Measurements from ENCODE around the gene WBP2.
A peak's percentile ranks its signal among the peaks of the same experiment; 100 is the strongest.
"Not testable (repeated sequence)": the region's sequence is repeated elsewhere in the genome, so short reads cannot be mapped to it uniquely, and the experiment has no call there.

Gene WBP2

DNA sequence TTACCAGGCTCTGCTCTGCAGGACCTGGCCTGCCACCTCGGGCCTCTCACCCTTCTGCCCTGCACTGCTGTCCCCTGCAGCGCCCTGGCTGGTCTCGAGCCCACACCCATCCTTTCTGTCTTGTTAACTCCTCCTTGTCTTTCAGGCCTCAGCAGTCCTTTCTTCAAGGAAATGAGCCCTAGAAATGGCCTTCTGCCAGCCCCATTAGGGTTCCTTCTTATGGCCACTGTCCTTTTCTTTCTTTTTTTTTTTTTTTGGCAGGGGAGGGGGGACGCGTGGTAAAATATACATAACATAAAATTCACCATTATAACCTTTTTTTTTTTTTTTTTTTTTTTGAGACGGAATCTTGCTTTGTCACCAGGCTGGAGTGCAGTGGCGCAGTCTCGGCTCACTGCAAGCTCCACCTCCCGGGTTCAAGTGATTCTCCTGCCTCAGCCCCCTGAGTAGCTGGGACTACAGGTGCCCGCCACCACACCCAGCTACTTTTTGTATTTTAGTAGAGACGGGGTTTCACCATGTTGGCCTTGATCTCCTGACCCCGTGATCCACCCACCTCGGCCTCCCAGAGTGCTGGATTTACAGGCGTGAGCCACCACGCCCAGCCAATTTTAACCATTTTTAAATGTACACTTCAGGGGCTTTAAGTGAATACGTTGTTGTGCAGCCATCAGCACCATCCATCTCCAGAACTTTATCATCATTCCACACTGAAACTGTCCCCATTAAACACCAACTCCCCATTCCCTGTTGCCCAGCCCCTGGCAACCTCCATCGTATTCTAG lies 10.5 kb upstream of the WBP2 start:
- DNase-seq (ENCODE audit: low read depth), result not testable (repeated sequence)

- not testable (repeated sequence) for DNase-seq (ENCODE audit: low read depth)
These were observed 9.8 kb upstream of the WBP2 start for GRCh38 chr17:75864887-75865286.

DNA sequence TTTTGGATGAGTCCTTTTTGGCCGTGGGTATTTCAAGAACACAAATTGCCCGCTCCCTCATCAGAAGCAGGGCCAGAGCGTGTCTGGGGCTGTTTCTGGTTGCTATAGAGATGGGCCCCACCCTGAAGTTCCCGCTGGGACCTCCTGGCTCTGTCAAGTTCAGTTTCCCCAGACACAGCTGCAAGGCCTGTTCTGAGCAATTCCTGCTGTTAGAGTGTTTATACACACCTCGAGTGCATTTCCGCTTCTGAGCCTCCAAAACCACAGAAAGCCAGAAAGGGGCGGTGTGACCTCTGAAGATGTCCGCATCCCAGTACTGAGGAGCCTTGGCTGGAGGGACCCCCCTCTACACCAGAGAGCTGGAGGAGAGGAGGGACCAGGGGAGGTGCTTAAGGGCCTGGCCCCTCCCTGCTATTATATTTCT lies 9.3 kb upstream of the WBP2 start:
- no peak for DNase-seq (ENCODE audit: low read depth)

DNA sequence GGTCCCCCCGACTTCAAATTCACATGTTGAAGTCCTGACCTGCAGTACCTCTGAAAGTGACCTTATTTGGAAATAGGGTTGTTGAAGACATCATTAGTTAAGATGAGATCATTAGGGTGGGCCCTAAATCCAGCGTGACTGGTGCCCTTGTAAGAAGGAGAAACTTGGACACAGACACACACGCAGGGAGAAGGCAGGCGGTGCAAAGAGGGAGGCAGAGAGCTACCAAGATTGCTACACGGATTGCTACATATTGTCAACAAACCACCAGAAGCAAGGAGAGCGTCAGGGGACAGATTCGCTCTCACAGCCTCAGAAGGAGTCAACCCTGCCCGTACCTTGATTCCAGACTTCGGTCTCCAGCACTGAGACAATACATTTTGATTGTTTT lies 6.8 kb upstream of the WBP2 start:
- DNase-seq (ENCODE audit: low read depth), result no peak

DNA sequence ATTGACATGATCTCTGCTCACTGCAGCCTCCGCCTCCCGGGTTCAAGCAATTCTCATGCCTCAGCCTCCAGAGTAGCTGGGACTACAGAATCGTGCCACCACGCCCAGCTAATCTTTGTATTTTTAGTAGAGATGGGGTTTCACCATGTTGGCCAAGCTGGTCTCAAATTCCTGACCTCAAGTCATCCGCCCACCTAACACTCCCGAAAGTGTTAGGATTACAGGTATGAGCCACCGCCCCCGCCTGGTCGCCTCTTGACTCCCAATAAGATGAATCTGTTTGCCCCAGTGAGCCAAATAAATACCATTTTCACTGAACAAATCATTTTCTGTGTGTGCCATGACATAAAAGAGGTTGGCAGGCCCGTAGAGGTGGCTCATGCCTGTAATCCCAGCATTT lies 4.2 kb upstream of the WBP2 start:
- DNase-seq (ENCODE audit: low read depth), result not testable (repeated sequence)

GRCh38 chr17:75856062-75856756 lies 1.1 kb upstream of the WBP2 start:
- no peak for DNase-seq (ENCODE audit: low read depth)

DNA sequence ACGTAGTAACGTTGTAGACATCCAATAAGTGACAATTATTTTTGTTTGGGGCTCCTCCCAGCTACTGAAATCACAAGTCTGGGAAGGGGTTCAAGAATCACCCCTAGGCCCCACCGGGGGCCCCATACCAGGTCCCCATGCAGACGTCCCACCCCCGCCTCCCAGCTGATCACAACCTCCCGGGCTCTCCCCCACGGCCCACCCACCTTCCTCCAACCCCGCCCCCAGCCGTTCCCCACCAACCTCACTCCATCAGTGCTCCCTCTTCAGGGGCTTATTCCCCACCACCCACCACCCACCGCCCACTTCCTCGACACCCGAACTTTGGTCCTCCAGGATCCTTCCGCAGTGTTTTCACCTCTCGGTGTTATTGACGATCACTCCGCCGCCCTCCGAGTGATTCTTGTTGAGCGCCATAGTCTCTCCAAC lies 240 bp downstream of the WBP2 start:
- DNase-seq (ENCODE audit: low read depth), result no peak

DNA sequence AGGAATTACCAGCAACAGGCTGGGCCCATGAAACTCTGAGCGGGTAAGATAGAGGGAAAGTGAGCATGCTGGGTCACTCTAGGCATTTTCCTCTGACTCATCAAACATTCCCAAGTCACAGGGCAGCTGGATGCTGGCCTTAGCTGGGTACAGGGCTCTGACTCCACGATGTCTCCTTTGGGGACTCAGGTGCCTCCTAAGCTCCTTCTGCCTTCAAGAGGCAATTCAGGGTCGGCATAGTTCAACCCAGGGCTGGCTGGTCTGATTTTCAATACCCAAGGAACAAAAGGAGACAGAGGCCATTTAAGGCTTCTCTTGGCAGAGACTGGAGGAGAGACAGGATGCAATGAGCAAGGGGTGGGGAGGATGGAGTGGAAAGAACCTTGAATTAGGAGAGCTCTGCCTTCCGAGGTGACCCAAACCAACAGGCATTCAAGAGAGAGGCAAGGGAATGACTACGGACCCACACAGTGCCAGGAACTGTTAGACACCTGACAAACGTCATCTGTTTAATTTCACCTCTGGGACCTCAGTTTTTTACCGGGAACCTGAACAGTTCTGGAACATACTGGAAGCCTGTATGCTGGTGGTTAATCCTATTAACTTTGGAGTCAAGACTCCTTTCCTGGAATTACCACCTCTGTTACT lies 910 bp downstream of the WBP2 start:
- DNase-seq (ENCODE audit: low read depth), result no peak

DNA sequence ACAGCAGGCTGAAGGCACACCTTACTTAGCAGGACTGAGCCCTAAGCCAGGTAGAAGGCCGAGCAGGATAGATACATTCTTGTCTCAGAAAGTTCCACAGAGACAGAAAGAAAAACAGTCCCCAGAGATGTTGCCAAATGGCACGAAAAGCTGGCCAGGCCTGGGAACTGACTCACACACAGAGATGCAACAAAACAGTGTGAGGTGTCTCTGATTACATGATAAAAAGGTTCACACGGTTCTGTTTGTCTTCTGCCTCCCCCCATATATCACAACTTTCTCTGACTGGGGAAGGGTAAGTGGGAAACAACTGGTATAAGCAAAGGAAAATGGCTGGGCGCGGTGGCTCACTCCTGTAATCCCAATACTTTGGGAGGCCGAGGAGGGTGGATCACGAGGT lies 1.7 kb downstream of the WBP2 start:
- no peak for DNase-seq (ENCODE audit: low read depth)

- DNase-seq (ENCODE audit: low read depth), result not testable (repeated sequence)
These were observed 3.5 kb downstream of the WBP2 start for GRCh38 chr17:75851693-75851991.

DNA sequence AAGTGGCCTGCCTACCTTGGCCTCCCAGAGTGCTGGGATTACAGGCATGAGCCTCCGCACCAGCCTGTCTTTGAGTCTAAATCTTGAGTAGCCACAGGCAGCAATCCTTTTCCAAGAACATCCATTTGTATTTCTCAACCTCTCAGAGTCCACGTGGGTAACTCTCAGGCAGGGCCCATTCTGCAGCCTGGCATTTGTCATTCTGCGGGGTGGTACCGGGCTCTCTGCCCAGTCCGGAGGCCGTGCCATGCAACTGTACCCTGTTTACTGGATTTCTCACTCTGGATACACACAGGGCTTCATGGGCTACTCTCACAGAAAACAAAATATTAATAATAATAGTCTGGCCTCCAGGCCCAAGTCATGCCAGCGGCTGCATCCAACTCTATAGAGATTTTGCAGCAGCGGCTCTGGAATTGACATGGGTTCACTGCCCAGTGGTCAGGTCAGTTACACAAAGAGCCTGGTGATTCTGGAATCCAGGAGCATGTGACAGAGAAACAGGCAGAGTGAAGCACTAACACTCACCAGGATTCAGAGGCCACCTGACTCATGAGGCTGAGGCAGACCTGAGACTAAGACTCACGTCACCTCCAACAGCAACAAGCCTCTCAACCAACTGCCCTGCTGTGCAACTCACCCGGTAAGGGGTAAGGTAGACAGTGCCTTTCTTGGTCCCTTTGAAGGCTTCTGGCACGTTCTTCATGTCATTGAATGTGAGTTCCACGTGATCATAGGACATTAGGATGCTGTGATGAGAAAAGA lies 4.0 kb downstream of the WBP2 start:
- DNase-seq (ENCODE audit: low read depth), result no peak

- no peak for DNase-seq (ENCODE audit: low read depth)
These were observed 5.4 kb downstream of the WBP2 start for GRCh38 chr17:75849724-75850123.

DNA sequence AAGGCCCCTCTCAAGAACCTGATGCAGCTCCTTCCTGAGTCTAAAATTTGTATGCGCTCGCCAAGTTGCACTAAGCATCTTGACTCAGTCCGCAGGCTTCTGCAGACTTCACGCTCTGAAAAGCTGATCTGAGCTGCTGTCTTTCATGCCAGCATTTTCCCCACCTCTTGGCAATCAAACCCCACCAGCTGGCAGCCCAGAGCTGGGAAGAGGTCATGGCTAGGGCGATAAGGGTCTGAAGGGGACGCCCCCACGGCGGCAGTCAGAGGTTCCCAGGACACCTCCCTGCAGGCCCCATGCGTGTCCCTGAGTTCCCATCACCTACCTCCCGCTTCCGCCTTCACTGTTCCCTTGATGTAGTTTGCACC lies 5.9 kb downstream of the WBP2 start:
- no peak for DNase-seq (ENCODE audit: low read depth)

DNA sequence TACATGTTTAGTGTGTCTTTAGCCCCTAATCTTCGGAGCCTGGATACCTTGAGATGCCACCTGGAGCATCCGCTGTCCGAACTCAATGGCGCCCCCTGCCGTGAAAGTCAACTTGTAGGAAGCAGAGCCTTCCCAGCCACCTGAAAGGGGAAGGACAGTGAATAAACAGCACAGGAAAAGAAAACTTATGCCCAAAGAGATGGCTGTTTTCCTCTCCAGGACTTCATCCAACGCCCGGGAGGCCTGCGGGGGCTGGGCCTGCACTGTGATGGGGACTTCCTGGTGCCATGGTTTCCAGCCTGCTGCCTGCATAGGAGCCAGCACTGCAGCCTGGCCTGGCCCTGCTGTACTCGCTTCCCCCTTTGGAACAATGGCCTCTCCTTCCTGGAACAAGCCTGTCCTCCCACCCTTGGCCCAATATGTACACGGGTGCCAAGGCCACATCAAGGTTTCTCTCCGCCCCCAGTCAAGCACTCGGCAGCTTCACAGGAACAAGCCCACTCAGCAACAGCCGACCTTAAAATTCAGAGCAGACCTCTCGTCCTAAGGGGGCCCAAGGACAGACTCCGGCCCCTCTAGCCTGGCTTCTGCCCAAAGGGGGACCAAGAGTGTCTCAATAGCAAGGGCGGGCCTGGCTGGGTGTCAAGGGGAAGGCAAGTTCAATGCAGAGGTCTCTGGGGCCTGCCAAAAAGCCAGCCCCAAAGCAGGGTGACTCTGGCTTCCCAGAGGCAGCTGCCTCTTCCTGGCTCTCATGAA lies 6.4 kb downstream of the WBP2 start:
- DNase-seq (ENCODE audit: low read depth), result peak; percentile 77

DNA sequence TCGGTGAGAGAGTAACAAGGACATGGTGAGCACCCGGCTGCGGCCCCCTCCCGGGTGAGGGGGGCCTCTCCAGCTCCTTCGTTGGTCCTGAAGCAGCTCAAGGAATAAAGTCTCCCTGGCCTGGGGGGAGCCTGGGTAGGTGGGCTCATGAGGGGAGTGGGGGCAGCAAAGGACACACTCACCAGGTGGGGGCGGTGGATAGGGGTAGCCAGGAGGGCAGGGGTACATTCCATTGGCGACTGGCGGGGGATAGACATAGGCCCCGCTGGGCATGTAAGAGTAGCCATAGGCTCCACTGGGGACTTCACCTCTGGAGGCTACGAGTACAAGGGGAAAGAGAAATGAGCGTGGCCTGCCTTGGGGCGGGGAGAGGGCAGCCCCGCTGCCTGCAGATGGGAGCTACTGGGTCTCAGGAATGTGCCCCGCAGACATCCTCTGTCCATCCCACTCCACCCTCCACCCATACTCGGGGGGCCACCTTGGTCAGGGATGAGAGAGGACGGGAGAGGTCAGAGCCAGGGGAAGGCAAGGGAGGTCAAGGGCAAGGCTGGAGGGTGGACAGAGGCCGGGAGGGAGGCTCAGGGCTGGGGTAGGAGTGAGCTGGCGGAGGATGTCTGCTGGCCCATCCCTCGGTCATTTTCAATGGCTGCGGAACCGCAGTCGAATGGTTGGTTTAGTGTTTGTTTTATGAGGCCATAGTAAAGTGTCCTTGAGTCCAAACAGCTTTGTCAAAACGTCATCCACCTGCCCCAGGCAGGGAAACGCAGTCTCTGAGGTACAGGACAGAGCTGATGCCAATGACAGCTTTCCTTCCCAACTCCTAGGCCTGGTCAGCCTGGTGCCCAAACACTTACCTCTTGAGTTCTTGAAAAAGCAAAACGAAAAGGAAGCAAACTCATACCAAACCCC lies 7.3 kb downstream of the WBP2 start:
- DNase-seq (ENCODE audit: low read depth), result no peak

- DNase-seq (ENCODE audit: low read depth), result no peak
These were observed 8.2 kb downstream of the WBP2 start for GRCh38 chr17:75846692-75847613.

DNA sequence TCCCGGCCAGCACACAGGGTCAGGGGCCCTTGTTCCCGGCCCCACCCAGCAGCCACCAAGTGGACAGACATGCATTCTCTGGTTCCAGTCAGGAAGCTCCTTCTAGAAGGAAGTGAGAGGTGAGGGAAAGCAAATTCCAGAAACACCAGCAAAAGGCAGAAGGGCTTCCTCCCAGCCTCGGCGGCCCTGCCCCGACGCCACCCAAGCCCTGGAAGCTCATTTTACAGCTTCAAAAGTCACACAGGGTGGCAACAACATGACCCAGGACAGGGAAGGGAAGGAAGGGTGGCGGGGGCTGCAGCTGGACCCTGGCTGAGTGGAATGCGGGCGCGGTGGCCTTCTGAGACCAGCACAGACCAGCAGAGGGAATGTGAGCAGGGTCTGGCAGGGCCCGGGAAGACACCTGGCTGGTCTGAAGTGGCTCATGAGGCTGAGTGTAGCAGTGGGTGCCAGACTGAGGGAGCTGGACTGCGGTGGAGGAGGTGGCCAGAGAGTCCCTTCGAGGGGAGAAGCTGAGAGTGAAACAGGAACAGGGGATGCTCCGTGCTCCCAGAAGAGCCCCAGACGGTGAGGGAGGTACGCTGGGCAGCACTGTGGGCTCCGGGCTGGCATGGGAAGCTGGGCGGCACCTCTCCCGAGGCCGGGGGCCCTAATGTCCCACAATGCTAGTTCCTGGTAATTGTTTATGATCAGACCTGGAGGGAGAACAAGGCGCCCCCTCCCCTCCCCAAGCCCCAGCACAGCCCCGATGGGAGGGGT lies 9.0 kb downstream of the WBP2 start:
- DNase-seq (ENCODE audit: low read depth), result no peak

GRCh38 chr17:75845058-75845711 lies 9.9 kb downstream of the WBP2 start:
- DNase-seq (ENCODE audit: low read depth), result no peak
